B cell (primary cell): Measurements from ENCODE around the gene FAIM2. TPM values are rescaled to one million over a fixed set of nuclear protein-coding genes. Genes with fewer than 3 reads are reported as not detected.

Source experiments
- ATAC-seq: fragments of 200-7000 bp; cut with Tn5 transposase; one replicate; pipeline ENCODE4 v1.10.0; 2021; ENCODE audit warnings: low read depth, mild to moderate bottlenecking, moderate number of reproducible peaks, moderate library complexity
- CTCF ChIA-PET: fragments of 350-600 bp; sonication (Branson Sonifier 250); formaldehyde crosslinking; loops from one replicate; lab custom pipeline; 2021; ENCODE audit warnings: antibody characterized with exemption, inconsistent platforms; lab: Charles Lee
- POLR2A ChIA-PET: fragments of 350-600 bp; sonication (Branson Sonifier 250); formaldehyde crosslinking; loops from one replicate; lab custom pipeline; 2021; ENCODE audit warnings: antibody characterized with exemption; lab: Charles Lee
- DNase-seq: peaks from one replicate; pipeline ENCODE4 v3.0.0; 2013
- H2AFZ ChIP-seq: 2 replicates; pipeline ENCODE4 v1.6.1; 2012; ENCODE audit warnings: mild to moderate bottlenecking, low read depth, low read length; ENCODE audit not compliant: insufficient read depth, poor library complexity, severe bottlenecking
- H3K27ac ChIP-seq, 2 donors: 1 replicate in 1 of 2; 2 replicates in 1 of 2; pipeline ENCODE4 v1.5.1; 2012 to 2013; ENCODE audit warnings: low read length in 2 of 2, mild to moderate bottlenecking in 2 of 2, moderate library complexity in 1 of 2
- H3K27me3 ChIP-seq, 4 experiments: fragments of 200-600 bp in 1 of 4; sonication (generic) in 1 of 4; replicated peaks in 1 of 4; 1 replicate in 2 of 4; 2 replicates in 2 of 4; pipeline versions ENCODE4 v1.6.1 to v1.7.0; 2013 to 2016; ENCODE audit warnings: low read length in 3 of 4, mild to moderate bottlenecking in 2 of 4, mixed read lengths in 1 of 4, moderate library complexity in 1 of 4; ENCODE audit not compliant: insufficient read depth in 4 of 4, control insufficient read depth in 3 of 4; ENCODE audit errors: control extremely low read depth in 1 of 4
- H3K36me3 ChIP-seq, 2 experiments: replicated peaks in 1 of 2; 1 replicate in 1 of 2; 2 replicates in 1 of 2; pipeline versions ENCODE4 v1.6.1 to v1.7.1; 2013; ENCODE audit warnings: low read length in 1 of 2; ENCODE audit not compliant: insufficient read depth in 2 of 2, control insufficient read depth in 1 of 2; ENCODE audit errors: control extremely low read depth in 1 of 2, extremely low read depth in 1 of 2
- H3K4me1 ChIP-seq, 2 donors: fragments of 200-600 bp in 1 of 2; sonication (generic) in 1 of 2; 1 replicate in 1 of 2; 2 replicates in 1 of 2; pipeline versions ENCODE4 v1.5.1 to v1.6.1; 2013 to 2017; ENCODE audit warnings: low read length in 2 of 2; ENCODE audit not compliant: control insufficient read depth in 2 of 2, insufficient read depth in 2 of 2
- H3K4me2 ChIP-seq: replicated peaks from 2 replicates; pipeline ENCODE3; 2012; ENCODE audit warnings: mild to moderate bottlenecking, low read depth, low read length; ENCODE audit not compliant: poor library complexity, severe bottlenecking
- H3K4me3 ChIP-seq, 5 experiments: fragments of 200-600 bp in 1 of 5; sonication (generic) in 1 of 5; 1 replicate in 3 of 5; 2 replicates in 2 of 5; pipeline versions ENCODE4 v1.5.1 to v1.7.0; 2011 to 2016; ENCODE audit warnings: low read length in 4 of 5, mild to moderate bottlenecking in 4 of 5, low read depth in 2 of 5, control low read depth in 1 of 5, moderate library complexity in 1 of 5; ENCODE audit not compliant: insufficient read depth in 1 of 5; ENCODE audit errors: control extremely low read depth in 1 of 5, extremely low read depth in 1 of 5
- H3K79me2 ChIP-seq: fragments of 200-600 bp; sonication (generic); one replicate; pipeline ENCODE4 v1.6.0; 2016; ENCODE audit warnings: low read length; ENCODE audit not compliant: control insufficient read depth, insufficient read depth
- H3K9ac ChIP-seq: fragments of 200-600 bp; sonication (generic); 2 replicates; pipeline ENCODE4 v1.6.1; 2017; ENCODE audit warnings: mild to moderate bottlenecking, low read length, moderate library complexity
- H3K9me3 ChIP-seq, 3 donors: one replicate each; pipeline versions ENCODE4 v1.6.1 to v1.7.1; 2013; ENCODE audit warnings: low read length in 2 of 3; ENCODE audit not compliant: control insufficient read depth in 2 of 3, insufficient read depth in 1 of 3; ENCODE audit errors: control extremely low read depth in 1 of 3
- H4K20me1 ChIP-seq: 2 replicates; pipeline ENCODE4 v1.6.0; 2012; ENCODE audit warnings: mild to moderate bottlenecking, low read length; ENCODE audit not compliant: insufficient read depth, control insufficient read depth, poor library complexity, severe bottlenecking
- H3K27ac Mint-ChIP-seq: one replicate; pipeline ENCODE4 v1.8.0; 2021; ENCODE audit warnings: mixed read lengths
- H3K27me3 Mint-ChIP-seq: one replicate; pipeline ENCODE4 v1.8.0; 2021; ENCODE audit warnings: mixed read lengths
- H3K4me1 Mint-ChIP-seq: one replicate; pipeline ENCODE4 v1.8.0; 2021; ENCODE audit warnings: mixed read lengths
- H3K4me3 Mint-ChIP-seq: one replicate; pipeline ENCODE4 v1.8.0; 2021; ENCODE audit warnings: mixed read lengths
- H3K9me3 Mint-ChIP-seq: one replicate; pipeline ENCODE4 v1.8.0; 2022; ENCODE audit warnings: mixed read lengths; ENCODE audit not compliant: insufficient read depth
- CTCF ChIP-seq: fragments of 200-600 bp; IDR thresholded peaks from one replicate; pipeline ENCODE4 v1.8.0; 2022; ENCODE audit warnings: antibody characterized with exemption, mild to moderate bottlenecking
- EZH2 ChIP-seq: IDR thresholded peaks from 2 replicates; pipeline ENCODE4 v1.6.1; 2012; ENCODE audit warnings: borderline replicate concordance, low read depth, mild to moderate bottlenecking, moderate library complexity, low read length; ENCODE audit not compliant: insufficient read depth, poor library complexity, severe bottlenecking
- WGBS: methylation state at CpG from one replicate; pipeline ENCODE4 v1.1.5; 2013; ENCODE audit warnings: missing lambda C conversion rate; ENCODE audit not compliant: insufficient coverage; 5-methylcytosine and 5-hydroxymethylcytosine counted together
- intact Hi-C: fragments of 100-400 bp; cut with micrococcal nuclease; formaldehyde crosslinking; loops from one replicate; pipeline ENCODE4 v1.10.0; 2022
- polyA plus RNA-seq: library from polyadenylated mRNA; depleted of rRNA; stranded (reverse); fragments of >200 nt; gene quantifications from 2 replicates; pipeline ENCODE4 v1.2.3, GENCODE V29; 2012
- total RNA-seq, 2 donors: library from RNA; stranded (reverse); fragments of 120-200 nt in 1 of 2; gene quantifications; 1 replicate in 1 of 2; 2 replicates in 1 of 2; pipeline versions ENCODE4 v1.2.3 to v1.2.4, GENCODE V29; 2013 to 2022

The FAIM2 gene
- total and polyA plus RNA-seq, 2 donors (not counting 1 experiment from before 2014, with no cell fraction given): not detected

GRCh38 chr12:49818241-49818895 is 85.3 kb downstream of the FAIM2 start:
- Histone ChIP-seq H3K27me3 (no peaks in the 10 kb centered on the region), H3K4me2 (no peak overlapping the region), H2AFZ (no peak overlapping the region), H4K20me1 (no peaks in the 10 kb centered on the region), H3K36me3 (no peaks in the 10 kb centered on the region), H3K4me1 (peaks cover 10 to 13% of the 10 kb centered on the region in 2 donors), H3K9me3 (no peaks in the 10 kb centered on the region), H3K9ac (no peak overlapping the region), H3K79me2 (peaks cover 47% of the 10 kb centered on the region), H3K27ac (no peak overlapping the region), H3K4me3 (no peak overlapping the region)
- no peaks in the 10 kb centered on the region for H3K27me3 Mint-ChIP-seq
- H3K4me3 Mint-ChIP-seq: no peak overlapping the region
- ChIA-PET CTCF (interaction anchor here (0.7 kb wide), 1 partner anchor 55 kb away, joined by 4 read pairs; no protein-coding TSS in a partner anchor), POLR2A (interaction anchor here (0.6 kb wide), 1 partner anchor 10 kb away, joined by 5 read pairs; the partner anchor contains the start of gene NCKAP5L)
- H3K9me3 Mint-ChIP-seq: no peaks in the 10 kb centered on the region
- H3K27ac Mint-ChIP-seq: no peak overlapping the region
- no peak for DNase-seq
- peaks cover 15% of the 10 kb centered on the region for H3K4me1 Mint-ChIP-seq
- no peak for TF ChIP-seq EZH2
- no peak for TF ChIP-seq CTCF
- no peak for ATAC-seq
- intact Hi-C loops: no loop called here
- WGBS: 92% methylated on average over 4 of the region's 7 CpGs

Other genes starting within 250 kb of the FAIM2 start
- gene FMNL3, start 196.5 kb downstream of the FAIM2 start, total RNA-seq: 69.9 and 73.7 TPM in 2 replicates
- gene FMNL3, start 196.5 kb downstream of the FAIM2 start, polyA plus RNA-seq: 19.3 and 19.8 TPM in 2 replicates
- 335 and 336 TPM in 2 replicates for gene TMBIM6, start 162.3 kb downstream of the FAIM2 start, total RNA-seq
- 178 and 295 TPM in 2 replicates for gene TMBIM6, start 162.3 kb downstream of the FAIM2 start, polyA plus RNA-seq
- gene NCKAP5L, start 75.5 kb downstream of the FAIM2 start, total RNA-seq: 13.2 and 13.4 TPM in 2 replicates
- gene NCKAP5L, start 75.5 kb downstream of the FAIM2 start, polyA plus RNA-seq: 3.2 and 4.0 TPM in 2 replicates
- gene BCDIN3D, start 60.8 kb downstream of the FAIM2 start, total RNA-seq: 14.7 and 17.4 TPM in 2 replicates
- 1.3 and 2.0 TPM in 2 replicates for gene BCDIN3D, start 60.8 kb downstream of the FAIM2 start, polyA plus RNA-seq
- gene AQP2, start 46.8 kb upstream of the FAIM2 start, total RNA-seq: not detected in 2 replicates
- not detected in 2 replicates for gene AQP2, start 46.8 kb upstream of the FAIM2 start, polyA plus RNA-seq
- not detected in 2 replicates for gene AQP5, start 58.0 kb upstream of the FAIM2 start, total RNA-seq
- not detected in 2 replicates for gene AQP5, start 58.0 kb upstream of the FAIM2 start, polyA plus RNA-seq
- not detected in 2 replicates for gene AQP6, start 69.0 kb upstream of the FAIM2 start, total RNA-seq
- not detected in 2 replicates for gene AQP6, start 69.0 kb upstream of the FAIM2 start, polyA plus RNA-seq
- gene RACGAP1, start 121.6 kb upstream of the FAIM2 start, total RNA-seq: 11.3 and 14.2 TPM in 2 replicates
- gene RACGAP1, start 121.6 kb upstream of the FAIM2 start, polyA plus RNA-seq: 4.1 TPM in 2 replicates
- not detected in 2 replicates for gene ASIC1, start 153.7 kb upstream of the FAIM2 start, total RNA-seq
- gene ASIC1, start 153.7 kb upstream of the FAIM2 start, polyA plus RNA-seq: 0.06 TPM in 1 of 2 replicates, not detected in the other
- 101 and 104 TPM in 2 replicates for gene SMARCD1, start 181.4 kb upstream of the FAIM2 start, total RNA-seq
- 67.8 and 78.0 TPM in 2 replicates for gene SMARCD1, start 181.4 kb upstream of the FAIM2 start, polyA plus RNA-seq
- gene GPD1, start 200.1 kb upstream of the FAIM2 start, total RNA-seq: 0.54 and 1.1 TPM in 2 replicates
- gene GPD1, start 200.1 kb upstream of the FAIM2 start, polyA plus RNA-seq: 0.88 and 1.1 TPM in 2 replicates
- 31.8 and 33.8 TPM in 2 replicates for gene COX14, start 208.3 kb upstream of the FAIM2 start, total RNA-seq
- gene COX14, start 208.3 kb upstream of the FAIM2 start, polyA plus RNA-seq: 41.7 and 60.4 TPM in 2 replicates